HG02840 (cell line): Measurements from ENCODE around the gene NT5E.
A peak's percentile ranks its signal among the peaks of the same experiment; 100 is the strongest.

Experiments used
- ATAC-seq: cut with Tn5 transposase; IDR thresholded peaks from one replicate; pipeline ENCODE4 v1.9.1; 2021; ENCODE audit warnings: mild to moderate bottlenecking, moderate library complexity, moderate number of reproducible peaks; ENCODE audit not compliant: unreplicated experiment, low FRiP score

Gene NT5E

DNA sequence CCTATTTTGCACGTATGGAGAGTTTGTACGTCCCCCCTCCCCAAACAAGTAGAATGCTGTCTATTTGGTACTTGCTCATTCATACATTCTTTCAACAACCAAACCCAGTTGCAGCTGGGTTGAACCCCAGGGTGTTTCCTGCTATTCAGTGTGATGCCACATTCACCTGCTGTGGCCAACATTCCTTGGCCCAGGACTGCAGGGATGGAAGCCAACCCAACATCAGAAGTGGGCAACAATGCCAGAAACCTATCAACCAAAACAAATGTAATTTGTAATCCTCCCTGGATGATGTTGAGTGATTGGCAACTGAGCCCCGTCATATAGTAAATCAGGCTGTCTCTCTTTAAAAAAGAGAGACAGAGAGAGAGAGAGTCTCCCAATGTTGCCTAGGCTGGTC lies 8.9 kb downstream of the NT5E start:
- no peak for ATAC-seq

- no peak for ATAC-seq
Observed at GRCh38 chr6:85459224-85459901, 9.5 kb downstream of the NT5E start.

GRCh38 chr6:85460154-85460920 lies 10.5 kb downstream of the NT5E start:
- no peak for ATAC-seq

DNA sequence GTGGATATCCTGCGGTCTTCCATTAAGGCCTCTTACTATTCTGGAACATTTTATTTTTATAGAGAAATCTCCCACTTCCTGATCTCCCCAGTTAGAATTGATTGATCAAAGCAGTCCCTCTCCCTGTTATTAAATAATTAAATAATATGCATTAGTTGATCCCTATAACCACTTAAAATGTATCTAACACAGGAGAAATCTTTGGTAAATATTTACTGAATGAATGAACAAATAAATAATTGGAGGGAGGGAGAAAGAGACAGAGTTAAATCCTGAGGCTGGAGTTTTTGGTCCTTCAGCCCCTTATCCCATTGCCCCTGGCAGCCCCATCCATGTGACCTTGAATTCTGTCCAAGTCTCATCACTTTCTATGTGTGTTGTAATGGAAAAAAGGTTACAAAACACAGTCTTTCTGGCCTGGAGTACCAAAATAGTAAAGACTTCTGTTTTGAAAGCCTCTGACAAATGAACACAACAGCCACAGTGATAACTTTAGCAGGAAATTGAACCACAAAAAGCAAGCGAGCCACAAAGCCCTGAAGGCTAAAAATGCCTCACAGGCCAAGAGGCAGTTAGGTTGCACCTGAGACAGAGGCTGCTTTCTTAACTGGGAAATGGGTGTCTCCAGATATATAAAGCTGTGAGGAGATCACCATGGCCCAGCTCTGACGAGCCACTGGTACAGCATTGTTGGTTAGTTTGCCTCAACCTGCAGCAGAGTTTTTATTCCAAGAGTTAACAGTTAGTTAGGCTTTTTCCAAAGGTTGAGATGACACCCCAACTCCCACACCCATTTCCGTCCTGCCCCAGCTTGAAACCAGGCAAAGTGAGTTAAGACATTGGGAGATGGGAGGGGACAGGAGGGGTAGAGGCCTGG lies 11.3 kb downstream of the NT5E start:
- peak; percentile 63 for ATAC-seq

DNA sequence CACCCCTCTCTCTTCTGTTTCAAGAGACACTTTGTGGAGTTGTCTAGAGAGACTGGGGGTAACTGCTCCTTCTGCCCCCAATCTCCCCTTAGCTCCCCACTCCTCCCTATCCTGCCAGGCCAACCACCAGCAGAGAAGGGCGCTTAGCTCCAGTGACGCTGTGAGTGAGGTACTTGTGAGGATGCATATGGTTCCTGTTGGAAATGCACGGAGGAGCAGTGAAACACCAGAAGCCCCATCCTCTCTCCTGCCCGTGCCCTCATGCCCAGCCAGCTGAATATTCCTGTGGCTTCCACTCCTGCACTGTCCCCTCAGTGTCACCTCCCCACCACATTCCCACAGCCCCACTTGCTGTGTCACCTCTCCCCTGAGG lies 11.9 kb downstream of the NT5E start:
- ATAC-seq = no peak

DNA sequence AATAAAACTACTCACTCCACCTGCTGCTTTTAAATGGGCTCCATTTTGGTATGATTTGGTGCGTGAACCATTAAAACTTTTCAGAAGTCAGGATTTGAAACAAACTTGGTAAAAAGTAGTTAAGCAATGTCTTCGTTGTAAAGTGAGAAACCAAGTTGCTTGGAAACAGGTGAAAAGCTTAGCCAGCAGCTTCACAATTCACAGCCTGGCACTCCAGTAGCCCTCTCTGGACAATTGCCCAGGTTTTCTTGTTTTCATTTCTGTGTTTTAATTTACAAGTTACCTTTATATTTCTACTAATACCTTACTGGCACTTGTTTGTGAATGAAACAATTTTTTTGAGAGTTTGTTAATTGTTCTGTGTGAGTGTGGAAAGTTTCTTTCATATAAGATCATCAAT lies 12.8 kb downstream of the NT5E start:
- no peak for ATAC-seq

DNA sequence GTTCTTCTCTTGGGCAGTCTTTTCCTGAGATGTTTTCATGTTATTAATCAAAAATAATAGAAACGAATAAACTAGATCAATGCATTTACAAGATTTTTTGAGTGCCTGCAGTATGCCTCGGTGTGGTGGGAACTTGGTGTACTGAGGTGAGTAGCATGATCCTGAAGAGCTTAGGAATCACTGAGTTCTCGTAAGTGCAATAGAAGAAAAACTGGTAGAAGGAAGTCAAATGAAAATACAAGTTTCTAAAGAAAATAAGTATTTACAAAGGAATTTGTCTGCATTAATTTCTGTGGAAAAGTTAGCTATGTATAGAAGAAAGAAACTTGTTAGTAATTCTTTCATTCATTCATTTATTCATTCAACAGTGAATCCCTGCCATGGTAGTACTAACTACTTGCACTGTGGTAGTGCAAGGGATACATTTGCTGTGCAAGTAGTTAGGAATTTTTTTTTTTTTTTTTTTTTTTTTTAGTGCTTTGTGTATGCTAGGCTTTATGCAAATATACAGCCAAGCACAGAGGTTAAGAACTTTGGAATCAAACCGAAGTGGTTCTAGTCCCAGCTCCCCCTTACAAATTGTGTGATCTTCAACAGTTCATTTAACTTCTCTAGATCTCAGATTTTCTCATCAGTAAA lies 13.9 kb downstream of the NT5E start:
- ATAC-seq = no peak

- ATAC-seq = no peak
Observed at GRCh38 chr6:85464260-85464644, 14.4 kb downstream of the NT5E start.

- ATAC-seq = no peak
Observed at GRCh38 chr6:85464722-85465150, 14.9 kb downstream of the NT5E start.

- no peak for ATAC-seq
Observed at GRCh38 chr6:85465762-85466161, 15.9 kb downstream of the NT5E start.

DNA sequence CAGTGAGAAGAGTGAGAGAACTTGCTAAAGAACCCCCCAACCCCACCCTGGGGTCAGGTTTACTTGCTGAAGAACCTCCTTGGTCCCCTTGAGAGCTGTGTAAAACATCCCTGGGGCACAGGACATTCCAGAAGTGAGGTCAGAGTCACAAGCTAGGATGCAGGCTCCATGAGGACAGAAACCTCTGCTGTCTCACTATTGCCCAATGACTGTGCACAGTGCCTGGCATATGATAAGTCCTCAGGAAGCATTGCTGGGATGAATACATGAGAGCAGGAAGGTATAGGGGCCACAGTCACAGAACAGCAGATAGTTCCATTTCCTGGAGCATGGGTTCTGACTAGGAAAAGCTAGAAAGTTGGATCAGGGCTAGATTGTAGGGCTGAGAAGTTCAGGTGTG lies 18.4 kb downstream of the NT5E start:
- no peak for ATAC-seq

GRCh38 chr6:85469276-85470022 lies 19.6 kb downstream of the NT5E start:
- no peak for ATAC-seq

GRCh38 chr6:85470023-85470410 lies 20.1 kb downstream of the NT5E start:
- no peak for ATAC-seq

- no peak for ATAC-seq
Observed at GRCh38 chr6:85472744-85473143, 22.9 kb downstream of the NT5E start.

- ATAC-seq = no peak
Observed at GRCh38 chr6:85473748-85474147, 23.9 kb downstream of the NT5E start.

- no peak for ATAC-seq
Observed at GRCh38 chr6:85476532-85476931, 26.6 kb downstream of the NT5E start.

GRCh38 chr6:85479208-85479607 lies 29.3 kb downstream of the NT5E start:
- ATAC-seq = no peak

DNA sequence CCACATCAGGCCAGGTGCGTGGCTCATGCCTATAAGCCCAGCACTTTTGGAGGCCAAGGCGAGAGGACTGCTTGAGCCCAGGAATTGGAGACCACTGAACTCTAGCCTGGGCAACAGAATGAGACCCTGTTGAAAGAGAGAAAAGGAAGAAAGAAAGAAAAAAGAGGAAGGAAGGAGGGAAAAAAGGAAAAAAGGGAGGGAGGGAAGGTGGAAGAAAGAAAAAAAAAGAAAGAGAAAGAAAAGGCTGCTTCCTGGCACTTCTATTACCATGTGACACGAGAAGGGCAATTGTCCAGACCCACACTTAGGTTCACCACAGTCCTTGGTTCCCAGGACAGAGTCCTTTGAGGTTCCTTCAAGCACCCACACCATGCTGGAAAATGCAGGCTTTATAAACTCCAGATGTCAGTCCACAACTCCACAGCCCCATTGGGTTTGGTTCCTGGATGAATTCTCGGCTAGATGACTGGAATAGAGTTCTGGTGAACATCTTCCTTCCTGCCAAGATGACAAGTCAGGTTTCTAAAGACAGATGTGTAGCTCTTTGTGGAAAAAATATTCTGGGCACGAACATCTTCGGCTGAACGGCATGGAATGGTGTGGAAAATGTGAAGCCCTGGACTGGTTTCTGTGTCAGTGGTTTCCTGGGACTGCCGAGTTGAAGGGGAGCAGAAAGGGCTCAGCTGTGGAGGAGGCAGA lies 32.5 kb downstream of the NT5E start:
- no peak for ATAC-seq

DNA sequence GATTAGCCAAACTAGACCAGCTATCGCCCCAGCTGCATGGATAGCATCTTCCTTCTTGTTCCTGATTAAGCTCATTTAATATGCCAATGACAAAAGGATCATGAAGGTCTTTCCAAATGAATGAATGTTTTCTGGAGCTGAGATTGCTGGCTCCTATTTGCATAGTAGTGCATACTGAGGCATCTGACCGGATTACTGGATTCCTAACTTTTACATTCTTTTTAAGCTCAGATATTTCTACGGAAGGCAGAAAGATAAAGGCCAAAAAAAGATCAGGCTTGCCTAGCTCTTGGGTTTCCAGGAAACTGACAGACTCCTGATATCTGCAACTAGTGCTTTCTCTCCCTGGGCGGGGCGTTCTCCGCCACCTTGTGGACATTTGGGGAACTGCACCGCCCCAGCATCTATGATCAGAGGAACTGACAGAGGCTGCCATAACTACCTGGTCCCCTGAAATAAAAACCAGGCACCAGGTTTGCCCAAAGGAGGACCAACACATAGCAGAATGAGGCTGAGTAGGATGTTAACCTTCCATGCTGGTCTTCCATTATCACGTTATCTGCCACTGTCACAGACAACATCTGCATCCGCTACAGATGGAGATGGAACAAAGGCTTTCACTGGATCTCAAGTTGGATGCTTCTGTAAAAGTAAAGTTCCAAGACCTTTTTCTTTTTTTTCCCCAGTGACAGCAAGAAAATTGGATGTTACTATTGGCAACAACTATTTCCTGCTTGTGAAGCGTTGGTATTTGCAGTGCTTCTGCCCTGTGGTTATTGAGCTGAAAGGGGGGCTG lies 33.2 kb downstream of the NT5E start:
- peak; percentile 92 for ATAC-seq
